H1 (cell line): ENCODE results near the gene PHF24. TPM values are rescaled to one million over a fixed set of nuclear protein-coding genes. Genes with fewer than 3 reads are reported as not detected.

Experiments
- KDM1A ChIP-seq: fragments of 200-600, 300-600 bp; sonication (generic); IDR thresholded peaks from 2 replicates; pipeline ENCODE4 v1.7.1; 2016; ENCODE audit warnings: mild to moderate bottlenecking, low read length, borderline replicate concordance
- KDM4A ChIP-seq: IDR thresholded peaks from one replicate; pipeline ENCODE4 v1.7.1; 2012; ENCODE audit warnings: low read depth, mild to moderate bottlenecking, moderate library complexity, low read length, inconsistent platforms; ENCODE audit not compliant: severe bottlenecking
- KDM5A ChIP-seq: fragments of 200-600 bp; IDR thresholded peaks from 2 replicates; pipeline ENCODE4 v1.7.1; 2012; ENCODE audit warnings: mild to moderate bottlenecking, low read length, inconsistent platforms, mixed read lengths
- POU5F1 ChIP-seq: IDR thresholded peaks from 2 replicates; pipeline ENCODE4 v1.6.1; 2011; ENCODE audit warnings: low read depth, mild to moderate bottlenecking, low read length, moderate library complexity
- RFX5 ChIP-seq: IDR thresholded peaks from 2 replicates; pipeline ENCODE4 v1.6.1; 2011; ENCODE audit warnings: low read depth, low read length, improper control_type of control experiment, borderline replicate concordance
- SIN3A ChIP-seq, 2 experiments: IDR thresholded peaks in 1 of 2; conservative IDR thresholded peaks in 1 of 2; 2 replicates each; pipeline ENCODE4 v1.6.1; 2011 to 2012; ENCODE audit warnings: low read length in 2 of 2, improper control_type of control experiment in 1 of 2, low read depth in 1 of 2, mild to moderate bottlenecking in 1 of 2
- SP2 ChIP-seq: IDR thresholded peaks from 2 replicates; pipeline ENCODE4 v1.6.1; 2012; ENCODE audit warnings: mild to moderate bottlenecking, low read length, inconsistent platforms
- polyA plus RNA-seq, 7 experiments: library from polyadenylated mRNA; depleted of rRNA in 3 of 7; stranded (reverse) in 5 of 7; unstranded in 2 of 7; fragments of >200 nt in 5 of 7; fragments of 200-250 nt in 2 of 7; gene quantifications; 1 replicate in 5 of 7; 2 replicates in 1 of 7; 4 replicates in 1 of 7; pipeline versions ENCODE4 v1.2.1 to v1.2.3, GENCODE V29; 2011 to 2013; ENCODE audit warnings: missing spikeins in 2 of 7, mixed read lengths in 2 of 7
- total RNA-seq: library from RNA; stranded (reverse); fragmentation: NEBNext Ultra II Directional; extraction: Animal tissue kit (Norgen Biotek cat#: 25700); gene quantifications from 2 replicates; pipeline ENCODE4 v1.2.1, GENCODE V29; 2021

The PHF24 gene
- total and polyA plus RNA-seq, 2 of the 8 experiments (the other 6 are each of a cell fraction or from before 2014, with no cell fraction given), result 0.29 to 0.35 TPM

- TF ChIP-seq SP2, result no peak
- no peak for TF ChIP-seq KDM4A
- no peak for TF ChIP-seq KDM1A
- TF ChIP-seq SIN3A (conservative IDR thresholded peaks at IDR 0.05 in 1 of 2, IDR thresholded peaks at IDR 0.05 in 1 of 2; ENCODE audit: low read depth in 1 of 2, low read length in 2 of 2), result no peak
- TF ChIP-seq KDM5A, result no peak
- TF ChIP-seq RFX5, result no peak
- no peak for TF ChIP-seq POU5F1
Observed at GRCh38 chr9:34958411-34958982, 412 bp downstream of the PHF24 start (continued).
